ENCODE results near the gene RDH5. TPM values are rescaled to one million over a fixed set of nuclear protein-coding genes. Genes with fewer than 3 reads are reported as not detected.

RDH5 gene
- total RNA-seq, 6 experiments from 2014 or later: 6.6 to 13.2 (median 7.8) TPM

- Mint-ChIP-seq H3K9me3 (no peaks in the 10 kb centered on the region), H3K36me3 (ENCODE audit: low read depth) (no peaks in the 10 kb centered on the region), H3K27me3 (ENCODE audit: insufficient read depth) (no peaks in the 10 kb centered on the region; the same call in none of the 2 replicates), H3K4me3 (peak overlapping the region; percentile 87), H3K4me1 (ENCODE audit: low read depth) (peaks cover 46% of the 10 kb centered on the region), H3K27ac (peak overlapping the region; percentile 34; the same call in 1 of the 2 replicates)
- TF ChIP-seq CTCF (IDR thresholded peaks at IDR 0.05): peak; percentile 34; the same call in 1 of the 2 replicates
- DNase-seq: peak; percentile 65
Measured at GRCh38 chr12:55743406-55744339, 23.5 kb downstream of the RDH5 start.

DNA sequence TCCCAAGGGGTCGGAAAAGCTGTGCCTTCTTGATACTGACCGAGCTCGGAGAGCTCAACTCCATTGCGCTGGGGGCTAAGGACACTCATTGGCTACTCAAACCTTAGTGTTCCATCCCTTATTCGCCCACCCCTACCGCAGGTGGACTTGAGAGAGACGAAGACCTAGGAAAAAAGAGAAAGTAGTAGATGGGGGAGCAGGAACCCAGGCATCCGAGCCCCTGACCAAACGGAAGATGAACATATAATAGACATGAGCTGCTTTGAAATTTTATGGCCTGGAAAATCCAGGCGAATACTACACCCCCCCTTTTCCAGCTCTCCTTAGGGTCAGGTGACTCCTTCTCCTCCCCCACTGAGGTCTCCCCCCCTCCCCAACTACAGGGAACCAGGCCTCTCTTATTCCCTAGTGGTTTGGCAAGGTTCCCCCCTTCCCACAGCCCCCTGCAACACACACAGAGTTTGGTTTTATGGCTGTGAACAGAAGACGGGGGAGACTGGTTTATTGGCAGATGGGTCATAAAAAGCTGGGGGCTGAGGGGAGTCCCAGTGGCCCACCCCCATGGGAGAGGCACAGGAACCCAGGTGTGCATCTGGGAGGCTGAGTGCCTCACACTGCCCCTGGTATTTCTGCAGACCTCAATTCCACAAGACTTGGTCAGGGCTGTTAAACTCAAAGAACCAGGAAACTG is 24.3 kb downstream of the RDH5 start:
- Mint-ChIP-seq H3K27me3 (ENCODE audit: insufficient read depth) (no peaks in the 10 kb centered on the region; the same call in none of the 2 replicates), H3K4me3 (peak overlapping the region; percentile 87), H3K9me3 (no peaks in the 10 kb centered on the region), H3K4me1 (ENCODE audit: low read depth) (peaks cover 46% of the 10 kb centered on the region), H3K27ac (no peak overlapping the region), H3K36me3 (ENCODE audit: low read depth) (no peaks in the 10 kb centered on the region)
- DNase-seq: no peak
- TF ChIP-seq CTCF (IDR thresholded peaks at IDR 0.05): no peak

- H3K27me3 Mint-ChIP-seq (ENCODE audit: insufficient read depth): no peaks in the 10 kb centered on the region; the same call in none of the 2 replicates
- H3K4me3 Mint-ChIP-seq: peak overlapping the region; percentile 87
- no peaks in the 10 kb centered on the region for H3K36me3 Mint-ChIP-seq (ENCODE audit: low read depth)
- H3K9me3 Mint-ChIP-seq: no peaks in the 10 kb centered on the region
- peaks cover 46% of the 10 kb centered on the region for H3K4me1 Mint-ChIP-seq (ENCODE audit: low read depth)
- no peak for TF ChIP-seq CTCF (IDR thresholded peaks at IDR 0.05)
- peak overlapping the region; percentile 44 for H3K27ac Mint-ChIP-seq
- DNase-seq: no peak
Measured at GRCh38 chr12:55745361-55746173, 25.4 kb downstream of the RDH5 start.

- Mint-ChIP-seq H3K4me1 (ENCODE audit: low read depth) (peaks cover 46% of the 10 kb centered on the region), H3K27ac (peak overlapping the region; percentile 22), H3K9me3 (no peaks in the 10 kb centered on the region), H3K27me3 (ENCODE audit: insufficient read depth) (no peaks in the 10 kb centered on the region; the same call in none of the 2 replicates), H3K4me3 (peak overlapping the region; percentile 24; the same call in 1 of the 2 replicates), H3K36me3 (ENCODE audit: low read depth) (no peaks in the 10 kb centered on the region)
- no peak for DNase-seq
- no peak for TF ChIP-seq CTCF (IDR thresholded peaks at IDR 0.05)
Measured at GRCh38 chr12:55746174-55746912, 26.1 kb downstream of the RDH5 start.

Measured in HFFc6 (cell line).